Measurements from ENCODE around the gene GAL3ST2.
"Not testable (repeated sequence)": the region's sequence is repeated elsewhere in the genome, so short reads cannot be mapped to it uniquely, and the experiment has no call there.

Gene GAL3ST2

DNA sequence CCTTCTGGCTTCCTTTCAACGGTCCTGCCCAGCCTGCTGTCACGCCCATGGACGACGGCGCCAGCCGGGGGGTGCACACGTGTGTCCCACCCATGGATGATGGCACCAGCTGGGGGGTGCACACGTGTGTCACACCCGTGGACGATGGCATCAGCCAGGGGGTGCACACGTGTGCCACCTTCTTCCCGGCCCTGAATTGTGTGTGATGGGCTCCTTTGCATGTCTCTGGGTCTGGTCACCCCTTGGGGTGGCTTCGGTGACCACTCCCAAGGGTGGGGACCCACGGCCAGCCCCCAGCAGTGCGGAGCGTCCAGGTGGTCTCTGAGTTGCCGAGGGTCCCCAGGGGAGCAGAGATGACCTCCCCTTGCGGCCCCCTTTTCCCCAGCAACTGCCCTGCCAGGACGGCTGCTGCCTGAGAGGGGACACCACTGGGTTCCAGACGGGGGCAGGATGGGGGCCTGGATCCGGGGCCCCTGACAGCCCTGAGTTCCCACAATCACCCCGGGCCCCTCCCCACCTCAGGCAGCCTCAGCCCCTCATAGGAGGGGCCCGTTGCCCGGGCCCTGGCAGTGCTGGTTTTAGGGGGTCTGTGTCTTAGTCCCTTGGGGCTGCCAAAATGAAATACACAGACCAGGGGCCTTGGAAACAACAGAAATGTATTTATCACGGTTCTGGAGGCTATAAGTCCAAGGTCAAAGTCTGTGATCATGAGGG is 41.8 kb downstream of the GAL3ST2 start:
- in situ Hi-C loops (cut with MboI; ENCODE audit: low sequenced_read_pairs, unreplicated experiment) = no loop called here
- peak; percentile 21 for DNase-seq (ENCODE audit: low spot score)
- TF ChIP-seq, protein P1, sequence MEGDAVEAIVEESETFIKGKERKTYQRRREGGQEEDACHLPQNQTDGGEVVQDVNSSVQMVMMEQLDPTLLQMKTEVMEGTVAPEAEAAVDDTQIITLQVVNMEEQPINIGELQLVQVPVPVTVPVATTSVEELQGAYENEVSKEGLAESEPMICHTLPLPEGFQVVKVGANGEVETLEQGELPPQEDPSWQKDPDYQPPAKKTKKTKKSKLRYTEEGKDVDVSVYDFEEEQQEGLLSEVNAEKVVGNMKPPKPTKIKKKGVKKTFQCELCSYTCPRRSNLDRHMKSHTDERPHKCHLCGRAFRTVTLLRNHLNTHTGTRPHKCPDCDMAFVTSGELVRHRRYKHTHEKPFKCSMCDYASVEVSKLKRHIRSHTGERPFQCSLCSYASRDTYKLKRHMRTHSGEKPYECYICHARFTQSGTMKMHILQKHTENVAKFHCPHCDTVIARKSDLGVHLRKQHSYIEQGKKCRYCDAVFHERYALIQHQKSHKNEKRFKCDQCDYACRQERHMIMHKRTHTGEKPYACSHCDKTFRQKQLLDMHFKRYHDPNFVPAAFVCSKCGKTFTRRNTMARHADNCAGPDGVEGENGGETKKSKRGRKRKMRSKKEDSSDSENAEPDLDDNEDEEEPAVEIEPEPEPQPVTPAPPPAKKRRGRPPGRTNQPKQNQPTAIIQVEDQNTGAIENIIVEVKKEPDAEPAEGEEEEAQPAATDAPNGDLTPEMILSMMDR (IDR thresholded peaks at IDR 0.05; ENCODE audit: borderline replicate concordance, control extremely low read depth, extremely low read depth, insufficient read depth, missing control alignments) = no peak

DNA sequence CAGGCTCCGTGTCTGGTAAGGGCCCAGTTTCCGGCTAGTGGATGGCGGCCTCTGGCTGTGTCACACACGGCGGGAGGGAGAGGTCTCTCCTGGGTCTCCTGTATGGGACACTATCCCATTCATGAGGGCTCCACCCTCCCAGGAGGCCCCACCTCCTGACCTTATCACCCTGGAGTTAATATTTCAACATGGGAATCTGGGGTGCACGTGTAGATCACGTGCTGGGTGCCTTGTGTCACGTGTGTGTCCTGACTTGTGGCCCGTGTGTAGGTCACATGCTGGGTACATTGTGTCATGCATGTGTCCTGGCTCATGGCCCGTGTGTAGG is 42.3 kb downstream of the GAL3ST2 start:
- no peak for DNase-seq (ENCODE audit: low spot score)
- in situ Hi-C loops (cut with MboI; ENCODE audit: low sequenced_read_pairs, unreplicated experiment) = no loop called here
- TF ChIP-seq, protein P1 (IDR thresholded peaks at IDR 0.05; ENCODE audit: borderline replicate concordance, control extremely low read depth, extremely low read depth, insufficient read depth, missing control alignments) = no peak

DNA sequence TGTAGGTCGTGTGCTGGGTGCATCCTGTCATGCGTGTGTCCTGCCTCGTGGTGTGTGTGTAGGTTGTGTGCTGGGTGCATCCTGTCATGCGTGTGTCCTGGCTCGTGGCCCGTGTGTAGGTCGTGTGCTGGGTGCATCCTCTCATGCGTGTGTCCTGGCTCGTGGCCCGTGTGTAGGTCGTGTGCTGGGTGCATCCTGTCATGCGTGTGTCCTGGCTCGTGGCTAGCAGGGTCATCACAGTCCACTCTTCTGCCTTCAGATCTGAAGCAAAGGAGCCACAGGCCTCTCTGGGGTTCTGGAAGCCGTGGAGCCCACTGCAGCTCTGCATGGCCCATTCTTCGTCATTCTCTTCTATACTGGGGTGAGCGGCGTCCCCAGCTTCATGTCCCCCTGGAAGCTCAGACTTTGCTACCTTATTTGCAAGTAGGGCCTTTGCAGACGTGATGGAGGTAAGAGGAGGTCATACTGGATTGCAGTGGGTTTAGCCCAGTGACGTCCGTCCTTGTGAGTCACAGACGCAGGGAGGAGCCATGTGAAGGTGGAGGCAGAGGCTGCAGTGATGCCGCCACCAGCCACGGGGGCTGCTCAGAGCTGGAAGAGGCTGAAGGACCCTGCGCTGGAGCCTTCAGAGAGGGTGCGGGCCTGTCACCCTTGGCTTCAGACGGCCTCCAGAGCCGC is 43.5 kb downstream of the GAL3ST2 start:
- DNase-seq (ENCODE audit: low spot score); in situ Hi-C loops (cut with MboI; ENCODE audit: low sequenced_read_pairs, unreplicated experiment): not testable (repeated sequence)

DNA sequence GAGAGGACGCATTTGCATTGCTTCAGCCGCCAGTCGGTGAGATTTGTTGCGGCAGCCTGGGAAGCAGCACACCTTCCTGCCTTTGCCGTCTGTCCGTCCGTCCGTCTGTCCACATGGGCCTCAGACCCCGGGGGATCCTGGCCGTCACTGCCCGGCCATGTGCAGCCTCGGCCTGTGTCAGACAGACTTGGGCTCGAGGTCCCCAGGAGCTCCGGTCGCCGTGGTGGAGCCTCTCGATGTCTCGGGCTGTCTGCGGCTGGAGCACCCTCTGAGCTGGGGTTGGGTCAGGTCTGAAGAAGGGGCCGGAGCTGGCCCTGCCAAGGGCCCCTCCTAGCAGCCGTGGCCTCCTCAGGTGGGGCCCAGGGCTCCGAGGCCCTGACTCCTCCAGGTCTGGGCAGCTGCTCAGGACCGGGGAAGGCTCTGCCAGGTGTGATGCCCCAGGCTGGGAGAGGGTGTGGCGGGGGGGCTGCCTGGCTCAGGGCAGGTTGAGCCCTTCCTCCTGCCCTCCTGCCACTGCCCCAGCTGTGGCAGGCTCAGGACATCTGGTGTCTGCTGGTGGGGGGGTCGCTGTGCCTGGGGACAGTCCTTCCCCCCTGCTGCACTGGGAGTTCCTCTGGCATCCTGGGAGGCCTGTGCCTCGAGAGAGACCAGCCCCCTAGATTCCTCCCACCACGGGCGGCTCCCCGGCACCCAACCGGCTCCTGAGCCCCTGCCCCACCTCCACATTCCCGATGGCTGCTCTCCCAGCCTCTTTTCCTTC is 44.2 kb downstream of the GAL3ST2 start:
- DNase-seq (ENCODE audit: low spot score) = peak; percentile 26
- TF ChIP-seq, protein P1 (IDR thresholded peaks at IDR 0.05; ENCODE audit: borderline replicate concordance, control extremely low read depth, extremely low read depth, insufficient read depth, missing control alignments) = no peak
- in situ Hi-C loops (cut with MboI; ENCODE audit: low sequenced_read_pairs, unreplicated experiment) = no loop called here

DNA sequence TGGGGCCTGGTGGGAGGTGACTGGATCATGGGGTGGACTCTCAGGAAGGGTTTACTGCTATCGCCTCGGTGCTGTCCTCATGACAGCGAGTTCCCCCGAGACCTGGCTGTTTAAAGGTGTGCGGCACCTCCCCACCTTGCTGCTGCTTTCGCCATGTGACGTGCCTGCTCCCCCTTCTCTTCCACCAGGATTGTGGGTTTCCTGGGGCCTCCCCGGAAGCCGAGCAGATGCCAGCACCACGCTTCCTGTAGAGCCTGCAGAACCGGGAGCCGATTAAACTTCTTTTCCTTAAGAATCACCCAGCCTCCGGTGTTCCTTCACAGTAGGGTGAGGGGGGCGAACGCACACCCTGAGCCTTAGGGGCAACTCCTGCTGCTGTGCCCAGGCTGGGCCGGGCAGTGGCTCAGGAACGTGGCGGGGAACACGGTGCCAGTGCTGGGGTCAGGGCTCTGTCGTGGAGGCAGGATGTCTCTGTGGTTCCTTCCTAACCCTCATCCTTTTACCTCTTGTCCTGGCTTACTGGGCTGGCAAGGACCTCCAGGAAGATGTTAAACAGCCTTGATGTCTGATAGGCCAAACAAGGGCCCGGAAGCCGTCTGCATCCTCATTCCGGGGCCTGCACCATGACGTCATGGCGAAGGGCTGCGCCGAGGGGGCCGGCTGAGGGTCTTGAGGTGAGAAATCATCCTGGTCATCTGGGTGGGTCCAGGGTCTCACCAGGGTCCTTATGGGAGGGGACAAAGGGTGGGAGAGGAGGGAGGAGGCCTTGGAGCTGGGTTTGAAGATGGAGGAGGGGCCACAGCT is 45.0 kb downstream of the GAL3ST2 start:
- in situ Hi-C loops (cut with MboI; ENCODE audit: low sequenced_read_pairs, unreplicated experiment) = no loop called here
- TF ChIP-seq, protein P1 (IDR thresholded peaks at IDR 0.05; ENCODE audit: borderline replicate concordance, control extremely low read depth, extremely low read depth, insufficient read depth, missing control alignments) = no peak
- DNase-seq (ENCODE audit: low spot score) = peak; percentile 35

DNA sequence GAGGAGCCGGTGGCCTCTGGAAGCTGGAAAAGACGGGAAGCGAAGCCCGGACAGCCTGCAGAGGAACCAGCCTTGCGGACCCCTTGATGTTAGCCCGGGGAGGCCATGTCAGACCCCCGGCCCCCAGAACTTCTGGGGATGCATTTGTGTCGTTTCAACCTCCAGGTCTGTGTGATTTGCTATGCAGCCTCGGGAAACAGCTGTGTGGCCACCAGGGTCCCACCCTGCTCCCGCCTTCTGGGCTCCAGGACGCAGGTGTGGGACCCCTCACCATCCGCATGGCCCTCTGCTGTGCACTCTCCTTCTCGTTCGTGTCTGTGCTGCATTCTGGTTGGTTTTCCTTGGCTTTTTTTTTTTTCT is 45.6 kb downstream of the GAL3ST2 start:
- in situ Hi-C loops (cut with MboI; ENCODE audit: low sequenced_read_pairs, unreplicated experiment) = no loop called here
- TF ChIP-seq, protein P1 (IDR thresholded peaks at IDR 0.05; ENCODE audit: borderline replicate concordance, control extremely low read depth, extremely low read depth, insufficient read depth, missing control alignments) = no peak
- peak; percentile 46 for DNase-seq (ENCODE audit: low spot score)

DNA sequence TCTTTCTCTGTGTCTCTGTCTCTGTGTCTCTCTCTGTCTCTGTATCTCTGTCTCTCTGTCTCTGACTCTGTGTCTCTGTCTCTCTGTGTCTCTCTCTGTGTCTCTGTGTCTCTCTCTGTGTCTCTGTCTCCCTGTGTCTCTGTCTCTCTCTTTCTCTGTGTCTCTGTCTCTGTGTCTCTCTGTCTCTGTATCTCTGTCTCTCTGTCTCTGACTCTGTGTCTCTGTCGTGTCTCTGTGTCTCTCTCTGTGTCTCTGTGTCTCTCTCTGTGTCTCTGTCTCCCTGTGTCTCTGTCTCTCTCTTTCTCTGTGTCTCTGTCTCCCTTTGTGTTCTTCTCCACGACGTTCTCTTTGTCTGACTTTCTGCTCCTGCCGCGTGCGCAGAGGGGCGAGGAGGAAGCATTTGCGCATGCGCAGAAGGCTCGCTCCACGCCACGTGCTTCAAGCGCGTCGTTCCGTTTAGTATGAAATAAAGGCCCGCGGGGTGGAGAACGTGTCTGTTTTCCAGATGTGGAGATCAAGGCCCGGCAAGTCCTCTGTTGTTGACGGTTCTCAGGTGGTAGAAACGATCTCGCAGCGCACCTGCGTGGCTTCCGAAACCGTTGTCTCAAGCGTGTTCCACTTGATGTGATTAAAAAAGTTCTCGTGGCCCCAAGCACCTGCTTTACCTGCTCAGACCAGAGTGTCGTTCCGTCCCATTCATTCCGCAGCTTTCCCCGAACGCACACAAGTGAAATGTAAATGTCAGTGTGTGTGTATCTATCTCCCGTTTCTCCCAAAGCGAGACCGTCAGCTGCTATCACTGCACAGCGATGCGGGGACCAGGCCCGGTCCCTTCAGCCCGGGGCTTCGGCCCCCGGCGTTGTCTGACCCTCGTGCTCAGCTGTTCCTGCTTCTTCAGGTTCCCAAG is 47.2 kb downstream of the GAL3ST2 start:
- peak; percentile 27 for DNase-seq (ENCODE audit: low spot score)
- in situ Hi-C loops (cut with MboI; ENCODE audit: low sequenced_read_pairs, unreplicated experiment) = not testable (repeated sequence)
